HG03135 (cell line): ENCODE measurements around the gene UBXN7.
"Not testable (repeated sequence)": the region's sequence is repeated elsewhere in the genome, so short reads cannot be mapped to it uniquely, and the experiment has no call there.

Experiments
- ATAC-seq: cut with Tn5 transposase; IDR thresholded peaks from one replicate; pipeline ENCODE4 v1.9.1; 2021; ENCODE audit warnings: mild to moderate bottlenecking, moderate library complexity; ENCODE audit not compliant: unreplicated experiment

Gene UBXN7

DNA sequence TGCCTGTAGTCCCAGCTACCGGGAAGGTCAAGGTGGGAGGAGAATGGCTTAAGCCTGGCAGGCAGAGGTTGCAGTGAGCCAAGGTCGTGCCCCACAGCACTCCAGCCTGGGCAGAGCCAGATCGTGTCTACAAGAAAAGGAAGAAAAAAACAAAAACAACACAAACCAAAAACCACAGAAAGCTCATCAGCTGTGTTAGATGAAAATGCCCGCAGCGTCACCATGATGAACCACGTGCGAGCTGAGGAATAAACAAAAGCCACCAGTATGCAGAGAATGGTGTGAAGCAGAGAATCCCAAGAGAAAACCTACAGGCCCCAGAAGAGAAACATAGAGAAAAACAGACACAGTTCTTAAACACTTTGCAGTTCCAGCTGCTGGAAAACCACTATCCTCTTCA is 74.3 kb downstream of the UBXN7 start:
- no peak for ATAC-seq

DNA sequence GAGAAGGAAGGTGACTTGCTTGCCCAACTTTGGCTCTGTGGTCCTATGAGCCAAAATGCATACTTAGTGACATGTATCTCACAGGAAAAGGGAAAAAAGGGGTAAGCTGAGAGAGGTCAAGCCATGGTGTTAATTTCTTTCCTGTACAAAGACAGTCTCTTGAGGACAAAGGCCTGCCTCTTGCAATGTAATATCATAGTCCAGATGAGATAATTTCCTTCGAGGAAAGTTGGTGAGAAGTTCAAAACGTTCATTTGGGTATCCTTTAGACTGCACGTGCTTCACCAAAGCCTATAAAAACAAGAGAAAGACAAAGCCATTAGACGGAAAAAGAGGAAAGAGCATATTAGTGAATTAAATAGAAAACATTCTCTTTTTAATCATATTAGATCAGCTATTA is 75.7 kb downstream of the UBXN7 start:
- ATAC-seq = no peak

DNA sequence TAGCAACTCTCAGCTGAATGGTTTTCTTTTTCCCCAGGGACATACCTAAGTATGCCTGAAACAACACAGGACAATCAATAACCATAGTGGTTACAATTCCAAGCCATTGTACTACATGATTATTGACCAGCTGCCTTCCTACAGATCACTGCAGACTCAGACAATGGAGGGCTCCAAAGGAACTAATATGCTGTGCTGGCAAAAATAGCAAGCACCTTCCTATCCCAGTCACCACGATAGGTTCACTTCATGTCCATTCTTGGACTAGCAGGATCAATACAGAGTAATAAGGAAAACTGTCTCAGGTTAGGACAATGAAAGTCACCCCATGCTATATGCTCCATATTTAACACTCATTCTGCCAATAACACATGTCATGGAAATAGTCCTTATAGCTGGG is 76.6 kb downstream of the UBXN7 start:
- ATAC-seq = no peak

DNA sequence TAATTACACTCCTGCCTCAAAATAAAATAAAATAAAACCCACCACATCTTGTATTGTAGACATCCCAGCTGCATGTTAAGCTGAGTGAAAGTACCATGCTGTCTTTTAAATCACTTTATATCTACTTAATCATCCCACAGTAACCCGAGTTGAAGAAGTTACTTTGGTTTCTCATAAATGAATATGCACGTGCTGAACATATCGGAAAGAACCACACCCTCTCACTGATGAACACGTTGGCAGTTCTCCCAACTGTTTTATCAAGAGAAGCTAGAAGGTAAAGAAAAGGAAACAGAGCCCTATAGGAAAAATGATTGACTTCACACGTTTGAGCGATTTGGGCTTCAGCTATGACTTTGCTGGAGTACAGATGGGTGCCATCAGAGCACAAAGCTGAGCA is 78.1 kb downstream of the UBXN7 start:
- ATAC-seq = no peak

DNA sequence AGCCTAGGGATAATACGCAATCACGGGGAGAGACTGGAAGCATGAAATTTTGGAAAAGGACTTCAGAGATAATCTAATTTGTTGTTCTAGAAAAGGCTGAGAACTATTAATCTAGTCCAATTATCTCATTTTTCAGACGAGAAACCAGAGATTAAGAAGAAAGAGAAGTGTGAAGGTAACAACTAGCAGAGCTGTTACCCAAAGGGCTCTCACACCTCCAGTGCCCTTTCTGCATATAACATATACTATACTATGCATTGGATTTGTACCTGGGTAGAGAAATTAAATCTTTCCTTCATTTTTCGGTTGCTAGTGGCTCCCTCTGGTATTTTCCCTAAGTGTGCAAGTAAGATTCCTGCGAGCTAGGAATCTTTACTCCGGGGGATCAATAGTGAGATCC is 80.7 kb downstream of the UBXN7 start:
- no peak for ATAC-seq

DNA sequence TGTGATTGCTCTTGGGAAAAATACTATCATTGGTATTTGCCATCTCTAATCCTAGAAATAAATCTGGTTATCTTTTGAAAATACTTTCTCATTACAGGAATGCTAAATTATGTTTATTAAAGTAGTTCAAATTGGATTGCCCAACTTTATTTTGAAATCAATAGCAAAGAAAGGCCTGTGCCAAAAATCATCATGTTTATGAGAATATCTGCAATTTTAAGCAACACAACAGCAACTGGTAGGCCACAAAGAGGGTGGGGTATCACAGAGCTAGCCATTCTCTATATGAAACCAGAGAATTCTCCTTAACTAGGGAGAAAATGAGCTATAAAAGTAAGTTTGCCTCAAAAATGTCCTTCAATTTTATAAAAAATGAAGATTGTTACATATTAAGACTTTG is 82.2 kb downstream of the UBXN7 start:
- no peak for ATAC-seq

DNA sequence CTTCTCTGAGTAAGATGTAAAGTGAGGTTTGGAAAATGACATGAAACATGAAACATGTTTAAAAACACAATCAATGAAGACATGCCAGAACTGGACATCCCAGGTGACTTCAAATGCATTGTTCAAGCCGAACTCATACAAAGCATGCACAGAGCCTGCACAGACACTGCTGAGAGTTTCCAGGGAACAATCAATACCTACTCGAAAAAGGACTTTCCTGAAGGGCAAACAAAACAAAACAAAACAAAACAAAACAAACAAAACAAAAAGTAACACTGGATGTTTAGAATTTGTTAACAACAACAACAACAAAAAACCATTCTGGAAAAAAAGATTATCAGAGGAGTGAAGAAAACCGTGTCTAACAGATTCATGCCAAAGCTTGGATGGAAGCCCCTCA is 83.5 kb downstream of the UBXN7 start:
- no peak for ATAC-seq

DNA sequence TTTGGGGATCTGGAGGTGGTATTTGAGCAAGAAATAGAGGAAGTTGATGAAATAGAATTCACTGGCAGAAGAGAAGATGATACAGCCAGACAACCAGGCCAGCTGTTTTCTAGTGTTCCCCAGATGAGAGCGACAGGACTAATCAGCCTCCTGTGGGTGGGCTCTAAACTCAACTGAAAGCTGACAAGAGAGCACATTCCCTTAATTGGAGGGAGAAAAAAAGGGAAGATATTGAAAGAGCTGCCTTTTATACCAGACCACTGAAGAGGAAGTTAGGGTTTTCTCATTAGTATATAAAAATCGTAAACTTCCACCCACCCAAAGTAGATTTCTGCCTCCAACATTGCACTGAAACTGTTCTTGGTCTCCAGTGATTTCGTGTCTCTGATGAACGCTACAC is 87.6 kb downstream of the UBXN7 start:
- ATAC-seq = no peak

DNA sequence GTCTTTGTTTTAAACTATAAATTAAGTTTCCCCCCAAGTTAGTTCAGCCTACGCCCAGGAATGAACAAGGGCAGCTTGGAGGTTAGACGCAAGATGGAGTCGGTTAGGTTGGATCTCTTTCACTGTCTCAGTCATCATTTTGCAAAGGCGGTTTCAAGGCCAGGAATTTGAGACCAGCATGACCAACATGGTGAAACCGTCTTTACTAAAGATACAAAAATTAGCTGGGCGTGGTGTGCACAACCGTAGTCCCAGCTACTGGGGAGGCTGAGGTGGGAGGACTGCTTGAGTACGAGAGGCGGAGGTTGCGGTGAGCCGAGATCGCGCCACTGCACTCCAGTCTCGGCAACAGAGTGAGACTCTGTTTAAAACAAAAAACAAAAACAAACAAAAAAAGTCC is 88.3 kb downstream of the UBXN7 start:
- not testable (repeated sequence) for ATAC-seq

DNA sequence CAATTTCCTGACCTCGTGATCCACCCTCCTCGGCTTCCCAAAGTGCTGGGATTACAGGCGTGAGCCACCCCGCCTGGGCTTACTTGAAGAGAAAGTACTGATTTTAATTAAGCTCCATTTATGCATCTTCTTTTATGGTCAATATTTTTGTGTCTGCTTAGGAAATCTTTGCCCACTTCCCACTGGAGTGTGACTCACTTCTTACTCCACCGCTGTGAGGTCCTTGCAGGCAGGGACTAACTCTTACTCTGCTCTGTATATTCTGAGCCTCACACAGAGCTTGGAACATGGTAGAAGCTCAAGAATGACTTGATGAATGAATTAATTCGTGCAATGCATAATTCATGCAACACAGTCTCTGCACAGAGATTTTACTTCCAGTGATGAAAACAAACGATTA is 91.1 kb downstream of the UBXN7 start:
- no peak for ATAC-seq

DNA sequence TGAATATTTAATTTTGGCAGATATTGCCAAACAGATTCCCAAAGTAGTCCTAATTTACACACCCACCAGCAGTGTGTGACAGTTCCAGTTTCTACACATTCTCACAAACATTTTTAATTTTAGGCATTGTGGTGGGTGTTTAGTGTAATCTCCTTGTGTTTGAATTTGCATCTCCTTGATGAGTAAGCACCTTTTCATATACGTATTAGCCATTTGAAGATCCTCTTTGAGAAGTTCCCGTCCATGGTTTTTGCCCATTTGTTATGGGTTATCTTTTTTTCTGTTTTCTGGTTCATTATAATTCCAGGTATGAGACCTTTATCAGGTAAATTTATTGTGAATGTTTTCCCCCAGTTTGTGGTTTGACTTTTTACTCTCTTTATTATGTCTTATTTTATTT is 91.8 kb downstream of the UBXN7 start:
- no peak for ATAC-seq

DNA sequence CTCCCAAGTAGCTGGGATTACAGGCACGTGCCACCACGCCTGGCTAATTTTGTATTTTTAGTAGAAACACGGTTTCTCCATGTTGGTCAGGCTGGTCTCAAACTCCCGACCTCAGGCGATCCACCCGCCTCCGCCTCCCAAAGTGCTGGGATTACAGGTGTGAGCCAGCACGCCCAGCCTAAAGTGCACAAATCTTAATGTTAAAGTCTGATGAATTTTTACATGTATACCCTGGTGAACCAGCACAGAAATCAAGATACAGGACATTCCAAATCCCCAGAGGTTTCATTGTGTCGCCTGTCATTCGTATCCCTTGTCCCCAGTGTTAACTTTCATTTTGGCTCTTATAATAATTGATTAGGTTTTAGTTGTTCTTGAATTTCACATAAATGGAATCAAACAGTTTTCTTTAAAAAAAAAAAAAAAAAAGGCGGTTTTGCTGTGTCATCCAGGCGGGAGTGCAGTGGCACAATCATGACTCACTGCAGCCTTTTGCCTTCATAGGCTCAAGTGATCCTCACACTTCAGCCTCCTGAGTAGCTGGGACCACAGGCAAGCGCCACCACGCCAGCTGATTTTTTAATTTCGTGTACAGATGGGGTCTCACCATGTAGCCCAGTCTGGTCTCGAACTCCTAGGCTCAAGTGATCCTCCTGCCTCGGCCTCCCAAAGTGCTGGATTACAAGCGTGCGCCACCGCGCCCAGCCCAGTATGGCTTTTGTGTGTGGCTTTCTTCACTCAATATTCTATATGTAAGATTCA is 92.6 kb downstream of the UBXN7 start:
- ATAC-seq = no peak

DNA sequence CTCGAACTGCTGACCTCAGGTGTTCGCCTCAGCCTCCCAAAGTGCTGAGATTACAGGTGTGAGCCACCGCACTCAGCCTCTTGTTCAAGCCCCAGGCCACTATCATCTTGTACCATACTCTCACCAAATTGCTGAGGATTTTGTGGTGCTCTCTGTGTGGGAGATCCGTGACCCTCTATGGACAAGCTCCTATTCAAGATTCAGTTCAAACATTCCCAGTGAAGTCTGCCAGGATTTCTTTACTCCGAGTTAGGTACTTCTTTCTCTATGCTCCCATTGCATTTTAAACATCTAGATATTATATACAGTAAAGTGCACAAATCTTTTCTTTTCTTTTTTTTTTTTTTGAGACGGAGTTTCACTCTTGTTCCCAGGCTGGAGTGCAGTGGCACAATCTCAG is 93.2 kb downstream of the UBXN7 start:
- ATAC-seq = no peak

DNA sequence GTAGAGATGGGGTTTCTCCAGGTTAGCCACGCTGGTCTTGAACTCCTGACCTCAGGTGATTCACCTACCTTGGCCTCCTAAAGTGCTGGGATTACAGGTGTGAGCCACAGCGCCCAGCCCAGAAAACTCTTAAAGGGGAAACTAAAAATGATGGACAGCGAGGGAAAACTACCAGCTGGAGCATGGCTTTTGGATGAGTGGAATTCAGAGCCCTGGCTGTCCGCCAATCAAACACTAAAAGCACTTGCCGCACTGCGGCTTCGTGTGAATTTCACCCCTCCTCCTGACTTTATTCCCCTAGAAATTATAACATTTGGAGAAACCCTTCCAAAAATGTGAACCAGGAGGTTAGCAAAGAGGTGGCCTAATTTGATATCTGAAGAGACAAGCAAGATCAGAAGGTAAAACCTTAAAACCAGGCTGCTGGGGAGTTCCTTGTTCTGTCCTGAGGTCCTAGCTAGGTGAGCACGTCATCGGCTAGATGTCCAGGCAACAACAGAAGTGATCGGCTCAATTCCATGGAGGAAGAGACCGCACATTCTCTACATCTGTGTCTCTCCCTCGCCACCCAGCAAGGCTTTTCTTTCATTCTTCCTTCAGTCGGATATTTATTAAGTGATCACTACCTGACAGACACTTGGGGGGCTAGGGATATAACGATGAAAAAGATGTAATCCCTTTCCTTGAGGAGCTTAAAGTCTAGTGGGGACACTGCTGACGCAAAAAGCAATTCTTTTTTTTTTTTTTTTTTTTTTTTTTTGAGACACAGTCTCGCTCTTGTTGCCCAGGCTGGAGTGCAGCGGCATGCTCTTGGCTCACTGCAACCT is 95.7 kb downstream of the UBXN7 start:
- no peak for ATAC-seq

DNA sequence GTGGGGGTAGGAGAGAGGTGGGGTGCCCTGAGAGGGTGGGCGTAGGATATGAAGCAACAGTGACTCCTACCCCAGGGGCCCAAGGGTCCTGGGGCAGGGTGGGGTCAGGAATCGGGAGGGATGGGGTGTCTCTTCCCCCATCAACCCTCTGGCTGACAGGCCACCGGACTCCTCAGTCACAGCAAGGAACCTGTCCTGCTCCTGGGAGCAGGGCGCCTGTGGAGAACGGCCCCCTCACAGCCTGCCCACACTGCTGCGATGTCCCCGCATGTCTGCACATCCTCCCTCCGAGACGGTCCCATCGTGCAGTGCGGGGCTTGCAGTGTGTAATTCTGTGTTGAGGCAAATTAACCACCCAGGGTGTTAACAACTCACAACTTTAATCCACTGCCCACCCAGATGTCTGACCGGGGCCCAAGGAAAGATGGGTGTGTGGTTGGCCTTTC is 96.7 kb downstream of the UBXN7 start:
- ATAC-seq = no peak

DNA sequence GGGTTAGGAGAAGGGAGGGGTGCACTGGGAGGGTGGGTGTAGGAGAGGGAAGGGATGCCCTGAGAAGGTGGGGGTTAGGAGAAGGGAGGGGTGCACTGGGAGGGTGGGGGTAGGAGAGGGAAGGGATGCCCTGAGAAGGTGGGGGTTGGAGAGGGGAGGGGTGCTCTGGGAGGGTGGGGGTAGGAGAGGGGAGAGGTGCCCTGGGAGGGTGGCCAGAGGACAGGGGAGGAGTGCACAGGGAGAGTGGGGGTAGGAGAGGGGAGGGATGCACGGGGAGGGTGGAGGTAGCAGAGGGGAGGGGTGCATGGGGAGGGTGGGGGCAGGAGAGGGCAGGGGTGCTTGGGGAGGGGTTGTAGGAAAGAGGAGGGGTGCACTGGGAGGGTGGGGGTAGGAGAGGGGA is 97.2 kb downstream of the UBXN7 start:
- ATAC-seq = no peak

DNA sequence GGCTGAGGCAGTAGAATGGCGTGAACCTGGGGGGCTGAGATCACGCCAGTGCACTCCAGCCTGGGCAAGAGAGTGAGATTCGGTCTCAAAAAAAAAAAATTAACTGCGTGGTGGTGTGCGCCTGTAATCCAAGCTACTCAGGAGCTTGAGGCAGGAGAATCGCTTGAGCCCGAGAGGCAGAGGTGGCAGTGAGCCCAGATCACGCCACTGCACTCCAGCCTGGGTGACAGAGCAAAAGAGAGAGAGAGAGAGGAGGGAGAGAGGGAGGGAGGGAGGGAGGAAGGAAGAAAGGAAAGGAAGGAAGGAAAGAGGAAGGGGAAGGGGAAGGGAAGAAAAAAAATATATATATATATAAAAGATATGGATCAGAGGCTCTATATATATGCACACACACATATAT is 100.1 kb downstream of the UBXN7 start:
- ATAC-seq = no peak

DNA sequence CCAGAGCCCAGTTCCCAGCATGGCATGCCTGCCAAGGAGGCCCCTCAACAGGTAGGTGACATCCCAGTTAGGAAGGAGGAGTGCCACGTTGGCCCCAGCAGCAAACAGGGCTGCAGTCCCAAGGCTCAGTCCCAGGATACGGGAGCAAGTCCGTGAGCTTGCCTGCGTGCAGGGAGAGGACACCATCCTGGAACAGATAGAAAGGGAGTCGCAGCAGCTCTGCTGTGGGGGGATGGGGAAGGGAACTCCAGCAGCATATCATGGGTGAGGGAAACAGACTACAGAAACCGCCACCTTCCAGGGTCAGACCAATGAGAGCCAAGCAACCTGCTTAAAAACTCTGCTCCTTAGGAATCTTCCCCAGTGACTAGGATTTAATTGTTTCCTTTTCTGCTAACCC is 104.8 kb downstream of the UBXN7 start:
- no peak for ATAC-seq

DNA sequence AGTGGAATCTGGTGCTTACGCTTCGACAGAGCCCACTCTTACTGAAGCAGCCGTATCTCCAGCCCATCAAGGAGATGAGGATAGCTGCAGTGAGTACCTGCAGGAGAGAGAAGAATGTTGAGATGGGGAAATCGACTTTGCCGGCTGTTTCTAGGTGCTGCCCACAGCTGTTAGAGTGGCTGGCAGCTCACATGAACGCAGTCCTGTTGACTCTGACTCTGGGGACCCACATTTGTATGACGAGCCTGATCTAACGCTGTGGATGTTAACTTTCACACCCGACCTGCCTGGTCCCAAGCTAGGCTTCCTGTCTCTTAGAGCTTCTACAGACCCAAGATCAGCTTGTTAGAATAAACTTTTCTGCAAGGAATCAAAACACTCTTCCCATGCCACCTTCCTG is 105.3 kb downstream of the UBXN7 start:
- no peak for ATAC-seq

DNA sequence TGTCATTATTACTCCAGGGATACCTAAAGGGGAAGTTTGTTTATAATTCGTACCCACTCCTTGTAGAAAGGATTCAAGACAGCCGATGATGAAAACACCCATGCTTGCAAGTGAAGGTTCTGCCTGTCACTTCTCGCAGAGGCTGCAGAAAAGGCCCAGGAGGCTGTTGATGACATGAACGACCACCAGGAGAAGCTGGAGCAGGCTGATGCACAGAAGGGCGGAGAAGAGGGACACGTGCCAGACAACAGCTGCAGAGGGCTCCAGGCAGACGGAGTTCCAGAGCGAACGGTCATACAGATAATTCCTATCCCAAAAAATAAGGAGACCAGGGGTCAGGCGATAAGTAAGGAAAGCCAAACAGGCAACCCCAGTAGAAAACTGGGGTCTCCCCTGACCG is 108.5 kb downstream of the UBXN7 start:
- ATAC-seq = no peak

DNA sequence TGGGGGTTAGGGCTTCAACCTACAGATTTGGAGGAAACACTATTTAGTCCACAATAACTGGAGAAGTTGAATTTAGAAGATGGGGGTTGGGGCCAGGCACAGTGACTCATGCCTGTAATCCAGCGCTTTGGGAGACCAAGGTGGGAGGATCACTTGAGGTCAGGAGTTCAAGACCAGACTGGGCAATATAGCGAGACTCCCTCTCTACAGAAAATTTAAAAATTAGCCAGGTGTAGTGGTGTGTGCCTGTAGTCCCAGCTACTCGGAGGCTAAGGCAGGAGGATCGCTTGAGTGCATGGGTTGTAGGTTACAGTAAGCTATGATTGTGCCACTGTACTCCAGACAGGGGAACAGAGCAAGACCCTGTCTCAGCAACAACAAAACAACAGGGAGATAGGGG is 109.2 kb downstream of the UBXN7 start:
- no peak for ATAC-seq

DNA sequence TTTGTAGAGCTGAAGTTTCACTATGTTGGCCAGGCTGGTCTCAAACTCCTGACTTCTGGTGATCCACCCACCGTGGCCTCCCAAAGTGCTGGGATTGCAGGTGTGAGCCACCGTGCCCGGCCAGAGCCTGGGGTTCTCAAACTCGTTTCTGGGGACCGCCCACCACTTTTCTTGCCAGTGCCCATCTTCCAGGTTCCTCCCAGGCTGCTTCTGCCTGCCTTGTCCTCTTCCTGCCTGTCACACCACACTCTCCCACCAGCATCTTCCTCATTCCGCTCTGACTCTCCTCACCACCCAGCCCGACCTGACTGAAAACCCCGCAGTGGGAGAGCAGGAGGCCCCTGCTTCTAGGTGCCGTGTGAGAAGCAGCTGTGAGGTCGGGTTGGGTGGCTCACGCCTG is 111.1 kb downstream of the UBXN7 start:
- no peak for ATAC-seq
